Measurements from ENCODE around the gene RASGEF1C.

The RASGEF1C gene

DNA sequence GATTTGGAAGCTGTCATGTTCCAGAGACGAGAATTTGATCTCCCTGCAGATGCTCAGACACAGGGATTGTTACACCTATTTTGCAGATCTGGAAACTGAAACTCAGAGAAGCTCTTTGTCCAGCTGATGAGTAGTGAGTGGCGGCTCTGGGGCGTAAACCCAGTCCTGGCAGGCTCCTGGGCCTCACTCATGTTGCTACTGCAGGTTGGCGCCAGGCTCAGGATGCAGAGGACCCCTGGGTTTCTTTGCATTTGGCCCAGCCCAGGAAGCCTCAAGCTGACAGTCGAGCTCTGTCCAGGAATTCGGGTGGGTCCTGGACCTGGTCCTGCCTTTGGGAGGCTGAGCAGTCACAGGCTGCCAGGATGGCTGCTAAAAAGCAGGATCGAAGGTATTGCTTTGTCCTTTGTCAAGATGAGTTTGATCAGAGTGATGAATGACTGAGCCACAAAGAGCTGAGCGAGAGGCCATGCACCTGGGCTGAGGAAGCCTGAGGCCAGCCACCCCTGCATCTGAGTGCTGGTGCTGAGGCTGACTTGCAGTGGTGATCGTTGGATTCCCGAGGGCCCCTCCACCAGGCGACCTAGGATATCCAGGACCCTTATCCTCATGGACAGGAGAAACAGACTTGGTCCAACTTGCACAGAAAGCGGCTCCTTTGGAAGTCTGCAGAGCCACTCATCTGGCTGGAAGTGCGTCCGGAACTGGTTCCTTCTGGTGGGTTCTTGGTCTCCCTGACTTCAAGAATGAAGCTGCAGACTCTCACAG, 129.1 kb downstream of the RASGEF1C start:
- DNase-seq: no peak

DNA sequence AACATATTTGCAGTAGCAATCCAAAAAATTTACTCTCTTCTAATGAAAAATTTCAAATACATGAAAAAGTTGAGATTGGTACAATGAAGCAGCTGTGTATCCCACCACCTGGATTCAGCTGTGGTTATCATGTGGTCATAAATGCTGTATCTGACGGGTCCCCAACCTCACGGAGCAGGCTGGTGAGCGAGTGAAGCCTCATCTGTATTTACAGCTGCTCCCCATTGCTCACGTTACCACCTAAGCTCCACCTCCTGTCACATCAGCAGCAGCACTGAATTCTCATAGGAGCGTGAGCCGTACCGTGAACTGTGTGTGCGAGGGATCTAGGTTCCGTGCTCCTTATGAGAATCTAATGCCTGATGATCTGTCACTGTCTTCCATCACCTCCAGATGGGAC, 130.7 kb downstream of the RASGEF1C start:
- DNase-seq: no peak

DNA sequence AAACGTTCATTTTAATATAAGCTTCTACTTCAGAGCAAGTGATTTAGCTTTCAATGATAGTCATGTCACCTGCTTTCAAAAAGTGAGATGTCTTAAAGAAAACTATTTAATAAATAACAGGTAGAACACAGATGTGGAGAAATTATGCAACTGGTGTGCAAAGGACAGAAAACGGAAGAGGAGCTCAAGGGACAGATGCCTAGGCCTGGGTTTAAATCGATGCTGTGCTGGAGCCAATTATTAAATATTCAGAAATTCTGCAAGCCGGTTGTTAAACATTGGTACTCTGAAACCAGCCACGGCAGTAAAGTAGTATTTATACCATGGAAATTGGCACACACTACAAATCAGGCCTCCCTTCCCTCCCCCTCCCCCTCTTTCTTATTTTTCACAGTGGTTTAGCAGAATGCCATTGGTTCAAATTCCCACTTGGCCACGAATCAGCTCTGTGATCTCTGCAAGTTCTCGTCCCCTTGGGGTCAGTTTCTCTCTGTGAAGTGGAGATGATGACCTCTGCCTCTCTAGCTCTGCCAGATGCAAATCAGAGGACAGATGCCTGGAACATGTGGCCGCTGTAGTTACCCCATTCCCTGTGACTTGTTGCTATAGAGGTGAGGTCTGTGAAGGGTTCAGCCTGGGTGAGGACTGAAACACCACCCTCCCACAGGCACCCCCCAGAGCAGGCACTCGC, 131.3 kb downstream of the RASGEF1C start:
- DNase-seq: no peak

- DNase-seq: no peak
Observed at GRCh38 chr5:180075703-180076102, 133.3 kb downstream of the RASGEF1C start.

DNA sequence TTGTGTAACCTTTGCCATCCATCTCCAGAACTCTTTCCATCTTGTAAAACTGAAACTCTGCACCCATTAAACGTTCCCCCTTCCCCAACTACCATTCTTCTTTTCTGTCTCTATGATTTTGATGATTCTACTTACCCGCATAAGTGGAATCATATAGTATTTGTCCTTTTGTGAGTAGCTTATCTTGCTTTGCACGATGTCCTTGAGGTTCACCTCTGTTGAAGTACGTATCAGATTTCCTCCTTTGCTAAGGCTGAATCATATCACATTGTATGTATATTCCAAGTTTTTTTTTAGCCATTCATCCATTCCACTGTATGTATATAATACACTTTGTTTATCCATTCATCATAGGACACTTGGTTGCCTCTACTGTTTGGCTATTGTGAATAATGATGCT, 134.5 kb downstream of the RASGEF1C start:
- DNase-seq: no peak

GRCh38 chr5:180072556-180072955, 136.5 kb downstream of the RASGEF1C start:
- no peak for DNase-seq

DNA sequence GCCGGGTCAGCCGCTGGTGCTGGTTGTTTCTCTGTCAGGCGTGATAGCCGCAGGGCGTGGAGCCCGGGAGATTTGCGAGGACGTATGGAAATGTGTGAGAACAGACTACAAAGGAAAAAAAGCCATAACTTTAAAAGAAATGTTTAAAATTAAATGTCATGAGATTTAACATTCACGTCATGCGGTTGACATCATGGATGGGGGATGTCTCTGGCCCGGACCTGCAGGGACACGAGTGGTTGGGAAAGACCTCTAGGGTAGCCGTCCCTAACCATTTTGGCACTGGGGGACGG, 136.8 kb downstream of the RASGEF1C start:
- DNase-seq: no peak

GRCh38 chr5:180071531-180072255, 137.3 kb downstream of the RASGEF1C start, which contains the start of gene RNF130:
Gene RNF130, minus strand, starts transcription at chr5:180071759. Its CDS starts 57 bp downstream, at chr5:180071702.
- peak; percentile 82 for DNase-seq

GRCh38 chr5:180070756-180071530, 138.1 kb downstream of the RASGEF1C start:
- peak; percentile 50 for DNase-seq

- DNase-seq: peak; percentile 99
Observed at GRCh38 chr5:180069589-180070247, 139.3 kb downstream of the RASGEF1C start.

- DNase-seq: no peak
Observed at GRCh38 chr5:180068519-180069090, 140.4 kb downstream of the RASGEF1C start.

GRCh38 chr5:180067986-180068385, 141.0 kb downstream of the RASGEF1C start:
- no peak for DNase-seq

DNA sequence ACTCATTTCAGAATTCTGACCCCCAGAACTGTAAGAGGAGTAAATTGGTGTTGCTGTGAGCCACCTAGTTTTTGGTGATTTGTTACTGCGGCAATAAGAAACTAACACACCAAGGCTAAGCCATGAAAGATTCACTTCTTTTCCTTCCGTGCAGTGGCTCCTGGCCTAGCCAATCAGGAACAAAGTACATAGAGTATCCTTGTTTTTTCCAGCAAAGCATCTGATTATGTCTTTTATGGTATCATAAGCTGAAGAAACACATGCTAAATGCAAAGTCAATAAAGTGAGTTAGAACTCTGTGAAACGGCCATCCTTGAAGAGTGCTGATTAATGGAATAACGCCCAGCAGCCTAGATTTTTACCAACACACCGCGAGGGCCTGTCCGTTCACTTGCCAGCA, 148.8 kb downstream of the RASGEF1C start:
- no peak for DNase-seq

GRCh38 chr5:180059326-180059725, 149.7 kb downstream of the RASGEF1C start:
- no peak for DNase-seq

DNA sequence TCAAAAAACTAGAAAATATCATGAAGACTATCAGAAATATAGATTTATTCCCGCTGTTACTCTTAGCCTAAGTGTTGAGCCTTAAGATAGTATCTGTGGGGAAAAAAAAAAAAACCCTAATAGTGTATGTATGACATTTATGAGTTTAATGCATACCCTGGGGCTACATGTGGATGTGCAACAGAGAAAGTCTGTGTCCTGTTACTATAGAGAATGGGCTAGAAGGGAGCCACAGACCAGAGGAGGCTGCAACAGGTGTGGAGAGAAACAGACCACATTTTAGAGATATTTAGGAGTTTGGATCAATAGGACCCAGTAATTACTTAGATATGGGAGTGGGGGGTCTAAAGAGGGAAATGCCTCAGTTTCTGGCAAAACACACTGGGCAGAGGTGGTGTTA, 152.9 kb downstream of the RASGEF1C start:
- no peak for DNase-seq

DNA sequence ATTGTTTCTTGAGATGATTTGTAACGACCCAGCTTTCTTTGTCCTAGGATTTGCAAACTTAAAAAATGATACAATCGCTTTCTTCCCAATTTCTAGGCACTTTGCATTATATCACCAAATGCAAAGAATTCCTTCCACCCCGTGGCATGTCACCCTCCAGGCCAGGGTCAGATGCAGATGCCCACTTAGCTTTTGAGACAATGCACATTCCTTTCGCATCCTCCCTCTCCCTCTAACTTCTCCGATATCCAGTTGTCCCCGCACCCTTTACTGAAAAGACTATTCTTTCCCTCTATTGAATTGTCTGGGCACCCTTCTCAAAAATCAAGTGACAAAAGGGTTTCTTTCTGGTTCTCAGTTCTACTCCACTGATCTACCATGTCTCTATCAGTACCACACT, 154.8 kb downstream of the RASGEF1C start:
- DNase-seq: no peak

DNA sequence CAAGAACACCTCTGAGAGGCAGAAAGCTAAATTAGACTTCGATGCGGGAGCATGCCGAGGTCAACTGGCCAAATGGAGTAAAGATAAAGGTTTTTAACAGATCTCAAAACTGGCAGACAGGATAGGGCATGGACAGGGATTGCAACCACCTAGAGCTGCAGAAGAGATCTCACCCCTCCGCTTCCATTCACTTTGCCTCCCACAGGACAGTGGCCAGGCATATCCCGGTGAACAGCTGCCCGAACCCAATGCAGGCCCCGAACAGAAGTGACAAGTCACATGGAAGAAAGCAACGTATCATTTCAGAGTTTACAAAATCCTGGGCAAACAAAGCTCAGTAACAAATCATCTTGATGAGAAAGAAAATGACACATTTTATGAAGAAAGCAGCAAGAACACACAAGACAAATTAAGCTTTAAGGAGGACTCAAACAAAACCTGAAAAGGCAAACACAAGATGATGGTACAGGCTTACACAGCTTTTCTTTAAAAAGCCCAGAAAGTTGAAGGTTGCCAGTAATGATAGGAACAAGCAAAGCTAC, 155.9 kb downstream of the RASGEF1C start:
- no peak for DNase-seq

- no peak for DNase-seq
Observed at GRCh38 chr5:180052211-180052818, 156.7 kb downstream of the RASGEF1C start.
